Fibroblast of mammary gland (primary cell): Measurements from ENCODE around the gene ASTN2.
A peak's percentile ranks its signal among the peaks of the same experiment; 100 is the strongest.

Experiments used
- DNase-seq: peaks from one replicate; pipeline ENCODE4 v3.0.0-alpha.2; 2010; ENCODE audit warnings: low read depth
- H3K4me3 ChIP-seq: 2 replicates; pipeline ENCODE4 v1.5.1; 2011; ENCODE audit warnings: low read depth, mild to moderate bottlenecking, low read length, moderate library complexity; ENCODE audit not compliant: control insufficient read depth
- CTCF ChIP-seq: conservative IDR thresholded peaks from 2 replicates; pipeline ENCODE4 v1.5.1; 2011; ENCODE audit warnings: low read depth, low read length, inconsistent platforms; ENCODE audit not compliant: control insufficient read depth, insufficient read depth

ASTN2 gene

GRCh38 chr9:116422119-116422979, 992.5 kb downstream of the ASTN2 start:
- no peak for DNase-seq
- no peak for TF ChIP-seq CTCF
- H3K4me3 ChIP-seq: no peak overlapping the region

- no peak overlapping the region for H3K4me3 ChIP-seq
- peak; percentile 81 for DNase-seq
- no peak for TF ChIP-seq CTCF
Measured at GRCh38 chr9:116420993-116421538, 993.8 kb downstream of the ASTN2 start.

GRCh38 chr9:116419181-116419580, 995.7 kb downstream of the ASTN2 start:
- TF ChIP-seq CTCF: no peak
- no peak for DNase-seq
- H3K4me3 ChIP-seq: no peak overlapping the region

- no peak overlapping the region for H3K4me3 ChIP-seq
- TF ChIP-seq CTCF: no peak
- DNase-seq: no peak
Measured at GRCh38 chr9:116417464-116417863, 997.4 kb downstream of the ASTN2 start.

- TF ChIP-seq CTCF: no peak
- H3K4me3 ChIP-seq: no peak overlapping the region
- no peak for DNase-seq
Measured at GRCh38 chr9:116416421-116416820, 998.4 kb downstream of the ASTN2 start.

GRCh38 chr9:116414374-116414773, 1000.5 kb downstream of the ASTN2 start:
- TF ChIP-seq CTCF: no peak
- no peak for DNase-seq
- H3K4me3 ChIP-seq: no peak overlapping the region
